CD4-positive, CD25-positive, alpha-beta regulatory T cell (primary cell): ENCODE data around the gene EIF4EBP3. TPM values are rescaled to one million over a fixed set of nuclear protein-coding genes. Genes with fewer than 3 reads are reported as not detected.

Experiments used
- ATAC-seq, 2 donors: fragments of 150-1000 bp; cut with Tn5 transposase; one replicate each; pipeline ENCODE4 v1.10.0; 2021; ENCODE audit warnings: low read depth in 2 of 2, moderate number of reproducible peaks in 2 of 2, moderate library complexity in 1 of 2
- DNase-seq, 3 donors: peaks; one replicate each; pipeline versions ENCODE4 v3.0.0 to v3.0.0-alpha.2; 2012 to 2022; ENCODE audit warnings: mixed read lengths in 1 of 3
- H3K27ac ChIP-seq: one replicate; pipeline ENCODE4 v1.7.0; 2013; ENCODE audit warnings: mild to moderate bottlenecking, low read length; ENCODE audit not compliant: insufficient read depth, poor library complexity, severe bottlenecking
- H3K27me3 ChIP-seq: one replicate; pipeline ENCODE4 v1.7.0; 2013; ENCODE audit warnings: low read length; ENCODE audit not compliant: control insufficient read depth, insufficient read depth
- H3K36me3 ChIP-seq: one replicate; pipeline ENCODE4 v1.7.0; 2013; ENCODE audit warnings: mild to moderate bottlenecking, low read length, moderate library complexity; ENCODE audit not compliant: control insufficient read depth, insufficient read depth
- H3K4me1 ChIP-seq: 2 replicates; pipeline ENCODE4 v1.7.0; 2013; ENCODE audit warnings: mild to moderate bottlenecking, low read length; ENCODE audit not compliant: insufficient read depth, control insufficient read depth, poor library complexity, severe bottlenecking
- H3K4me3 ChIP-seq: one replicate; pipeline ENCODE4 v1.7.0; 2013; ENCODE audit warnings: low read depth, mild to moderate bottlenecking, low read length, moderate library complexity
- H3K9me3 ChIP-seq, 2 experiments: 1 replicate in 1 of 2; 2 replicates in 1 of 2; pipeline ENCODE4 v1.7.0; 2013; ENCODE audit warnings: low read length in 2 of 2, mild to moderate bottlenecking in 1 of 2, moderate library complexity in 1 of 2; ENCODE audit not compliant: control insufficient read depth in 2 of 2
- H3K27ac Mint-ChIP-seq, 3 donors: one replicate each; pipeline ENCODE4 v1.8.0; 2020 to 2022; ENCODE audit warnings: mild to moderate bottlenecking in 3 of 3, mixed read lengths in 3 of 3, moderate library complexity in 2 of 3
- H3K27me3 Mint-ChIP-seq: one replicate; pipeline ENCODE4 v1.8.0; 2022; ENCODE audit warnings: mild to moderate bottlenecking, mixed read lengths
- H3K36me3 Mint-ChIP-seq: one replicate; pipeline ENCODE4 v1.8.0; 2020; ENCODE audit warnings: mixed read lengths
- H3K4me1 Mint-ChIP-seq, 4 donors: one replicate each; pipeline ENCODE4 v1.8.0; 2020 to 2022; ENCODE audit warnings: mixed read lengths in 4 of 4, mild to moderate bottlenecking in 1 of 4
- H3K4me3 Mint-ChIP-seq, 4 donors: one replicate each; pipeline ENCODE4 v1.8.0; 2020 to 2022; ENCODE audit warnings: mild to moderate bottlenecking in 4 of 4, mixed read lengths in 4 of 4, moderate library complexity in 3 of 4
- H3K9me3 Mint-ChIP-seq, 7 donors: one replicate each; pipeline ENCODE4 v1.8.0; 2020 to 2022; ENCODE audit warnings: mixed read lengths in 7 of 7, mild to moderate bottlenecking in 3 of 7, moderate library complexity in 2 of 7
- polyA plus RNA-seq, 4 donors: library from polyadenylated mRNA; unstranded; fragments of 300-500 nt; fragmentation: Illumina TruSeq; gene quantifications; one replicate each; pipeline ENCODE4 v1.2.3, GENCODE V29; 2021
- total RNA-seq: library from RNA; stranded (reverse); gene quantifications from one replicate; pipeline ENCODE4 v1.2.3, GENCODE V29; 2022

Gene EIF4EBP3
- total and polyA plus RNA-seq, 5 donors from 2014 or later: 11.8 to 44.7 (median 38.5) TPM

DNA sequence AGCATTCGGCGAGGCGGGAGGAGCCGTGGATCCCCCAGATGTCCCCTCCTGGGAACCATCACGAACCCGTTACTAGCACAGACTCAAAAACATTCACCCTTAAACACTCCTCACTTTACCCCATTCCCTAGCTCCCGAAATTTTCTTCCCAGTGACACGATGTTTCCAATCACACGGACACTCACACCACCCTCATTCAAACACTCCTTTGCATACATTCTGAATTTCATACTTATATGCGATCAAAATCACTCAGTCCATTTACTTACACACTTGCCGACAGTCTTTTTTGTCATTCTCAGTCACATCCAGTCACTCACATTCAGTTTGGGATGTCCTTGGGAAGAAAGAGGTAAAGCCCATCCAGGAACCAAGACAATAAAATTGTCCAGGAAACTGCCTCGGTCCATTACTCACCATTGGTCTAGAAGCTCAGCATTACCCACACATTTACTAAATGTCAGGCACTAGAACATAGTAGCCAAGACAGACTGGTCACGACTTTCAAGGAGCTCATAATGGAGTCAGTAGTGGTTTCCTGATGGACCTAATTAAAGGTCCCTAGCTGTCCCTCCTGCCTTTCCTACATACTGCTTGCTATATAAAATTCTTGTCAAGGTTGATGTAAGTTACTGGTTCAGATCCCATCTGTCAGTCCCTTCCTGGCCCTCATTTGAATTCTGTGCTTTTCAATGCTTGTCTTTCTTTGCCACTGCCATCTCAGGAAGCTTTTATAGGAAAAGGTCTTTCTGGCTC, 17.7 kb downstream of the EIF4EBP3 start:
- H3K27me3 Mint-ChIP-seq: no peaks in the 10 kb centered on the region
- DNase-seq (no peak), ATAC-seq (no peak)
- Histone ChIP-seq H3K9me3 (no peaks in the 10 kb centered on the region), H3K4me3 (peak overlapping the region; percentile 95), H3K27ac (peak overlapping the region; percentile 93), H3K4me1 (peaks cover 38% of the 10 kb centered on the region), H3K36me3 (peaks cover 34% of the 10 kb centered on the region), H3K27me3 (no peaks in the 10 kb centered on the region)
- H3K9me3 Mint-ChIP-seq: no peaks in the 10 kb centered on the region
- H3K36me3 Mint-ChIP-seq: peaks cover 25% of the 10 kb centered on the region
- peak overlapping the region; percentile 86 to 99 (median 94) for H3K4me3 Mint-ChIP-seq
- peaks cover 0 to 79% (median 48%) of the 10 kb centered on the region in 4 donors for H3K4me1 Mint-ChIP-seq
- peak overlapping the region; percentile 94 to 99 (median 98) for H3K27ac Mint-ChIP-seq

DNA sequence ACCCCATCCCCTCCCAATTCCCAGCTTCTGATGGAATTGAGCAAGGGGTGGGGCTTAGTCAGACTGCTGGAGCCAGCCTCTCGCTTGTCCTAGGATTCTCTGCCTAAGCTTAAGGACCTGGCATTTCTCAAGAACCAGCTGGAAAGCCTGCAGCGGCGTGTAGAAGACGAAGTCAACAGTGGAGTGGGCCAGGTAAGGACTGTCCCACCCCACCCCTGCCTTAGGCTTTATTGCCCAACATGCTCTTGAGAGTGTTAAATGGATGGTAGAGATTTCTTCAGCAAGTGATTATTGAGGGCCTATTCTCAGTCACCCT, 18.3 kb downstream of the EIF4EBP3 start:
- Mint-ChIP-seq H3K36me3 (peaks cover 29% of the 10 kb centered on the region), H3K4me1 (peaks cover 0 to 81% (median 50%) of the 10 kb centered on the region in 4 donors), H3K27me3 (no peaks in the 10 kb centered on the region), H3K4me3 (peak overlapping the region; percentile 86 to 99 (median 94)), H3K27ac (peak overlapping the region; percentile 94 to 99 (median 98)), H3K9me3 (no peaks in the 10 kb centered on the region)
- peak overlapping the region; percentile 95 for H3K4me3 ChIP-seq
- DNase-seq (no peak), ATAC-seq (no peak)
- peak overlapping the region; percentile 93 for H3K27ac ChIP-seq
- no peaks in the 10 kb centered on the region for H3K9me3 ChIP-seq
- peaks cover 31% of the 10 kb centered on the region for H3K36me3 ChIP-seq
- H3K27me3 ChIP-seq: no peaks in the 10 kb centered on the region
- H3K4me1 ChIP-seq: peaks cover 38% of the 10 kb centered on the region

DNA sequence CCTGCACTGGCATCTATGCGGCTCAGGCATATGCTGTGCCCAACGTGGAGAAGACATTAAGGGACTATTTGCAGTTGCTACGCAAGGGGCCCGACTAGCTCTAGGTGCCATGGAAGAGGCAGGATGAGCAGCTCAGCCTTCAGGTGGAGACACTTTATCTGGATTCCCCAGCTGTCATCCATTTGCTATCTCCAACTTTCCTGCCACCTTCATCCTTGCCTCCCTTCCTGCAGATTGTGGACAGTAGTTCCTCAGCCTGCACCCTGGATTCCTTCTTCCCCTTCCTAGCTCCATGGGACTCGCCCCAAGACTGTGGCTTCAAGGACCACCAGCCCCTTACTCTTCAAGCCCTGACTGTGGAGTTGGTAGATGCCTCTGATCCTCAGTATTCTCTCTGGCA, 19.2 kb downstream of the EIF4EBP3 start:
- no peak for ATAC-seq
- Mint-ChIP-seq H3K27me3 (no peaks in the 10 kb centered on the region), H3K9me3 (peaks cover 0 to 3% (median 0%) of the 10 kb centered on the region in 7 donors), H3K27ac (peak overlapping the region in 1 of 3 donors; percentile 76), H3K4me1 (peaks cover 0 to 78% (median 50%) of the 10 kb centered on the region in 4 donors), H3K36me3 (peaks cover 35% of the 10 kb centered on the region), H3K4me3 (peak overlapping the region in 3 of 4 donors; percentile 24 to 86 (median 67))
- Histone ChIP-seq H3K36me3 (peaks cover 26% of the 10 kb centered on the region), H3K4me3 (no peak overlapping the region), H3K27me3 (no peaks in the 10 kb centered on the region), H3K4me1 (peaks cover 38% of the 10 kb centered on the region), H3K27ac (no peak overlapping the region), H3K9me3 (no peaks in the 10 kb centered on the region)
- DNase-seq: no peak

DNA sequence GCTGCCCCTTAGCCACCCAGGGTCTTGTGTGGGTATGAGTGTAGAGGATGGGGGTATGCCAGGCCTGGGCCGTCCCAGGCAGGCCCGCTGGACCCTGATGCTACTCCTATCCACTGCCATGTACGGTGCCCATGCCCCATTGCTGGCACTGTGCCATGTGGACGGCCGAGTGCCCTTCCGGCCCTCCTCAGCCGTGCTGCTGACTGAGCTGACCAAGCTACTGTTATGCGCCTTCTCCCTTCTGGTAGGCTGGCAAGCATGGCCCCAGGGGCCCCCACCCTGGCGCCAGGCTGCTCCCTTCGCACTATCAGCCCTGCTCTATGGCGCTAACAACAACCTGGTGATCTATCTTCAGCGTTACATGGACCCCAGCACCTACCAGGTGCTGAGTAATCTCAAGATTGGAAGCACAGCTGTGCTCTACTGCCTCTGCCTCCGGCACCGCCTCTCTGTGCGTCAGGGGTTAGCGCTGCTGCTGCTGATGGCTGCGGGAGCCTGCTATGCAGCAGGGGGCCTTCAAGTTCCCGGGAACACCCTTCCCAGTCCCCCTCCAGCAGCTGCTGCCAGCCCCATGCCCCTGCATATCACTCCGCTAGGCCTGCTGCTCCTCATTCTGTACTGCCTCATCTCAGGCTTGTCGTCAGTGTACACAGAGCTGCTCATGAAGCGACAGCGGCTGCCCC, 19.8 kb downstream of the EIF4EBP3 start:
- Histone ChIP-seq H3K9me3 (no peaks in the 10 kb centered on the region), H3K27me3 (no peaks in the 10 kb centered on the region), H3K4me1 (peaks cover 38% of the 10 kb centered on the region), H3K27ac (no peak overlapping the region), H3K4me3 (no peak overlapping the region), H3K36me3 (peaks cover 26% of the 10 kb centered on the region)
- no peaks in the 10 kb centered on the region for H3K27me3 Mint-ChIP-seq
- peak overlapping the region; percentile 26 to 86 (median 62) for H3K4me3 Mint-ChIP-seq
- H3K9me3 Mint-ChIP-seq: peaks cover 0 to 3% (median 0%) of the 10 kb centered on the region in 7 donors
- peak overlapping the region in 2 of 3 donors; percentile 76 to 88 for H3K27ac Mint-ChIP-seq
- peaks cover 35% of the 10 kb centered on the region for H3K36me3 Mint-ChIP-seq
- H3K4me1 Mint-ChIP-seq: peaks cover 0 to 78% (median 49%) of the 10 kb centered on the region in 4 donors
- DNase-seq (no peak), ATAC-seq (no peak)

DNA sequence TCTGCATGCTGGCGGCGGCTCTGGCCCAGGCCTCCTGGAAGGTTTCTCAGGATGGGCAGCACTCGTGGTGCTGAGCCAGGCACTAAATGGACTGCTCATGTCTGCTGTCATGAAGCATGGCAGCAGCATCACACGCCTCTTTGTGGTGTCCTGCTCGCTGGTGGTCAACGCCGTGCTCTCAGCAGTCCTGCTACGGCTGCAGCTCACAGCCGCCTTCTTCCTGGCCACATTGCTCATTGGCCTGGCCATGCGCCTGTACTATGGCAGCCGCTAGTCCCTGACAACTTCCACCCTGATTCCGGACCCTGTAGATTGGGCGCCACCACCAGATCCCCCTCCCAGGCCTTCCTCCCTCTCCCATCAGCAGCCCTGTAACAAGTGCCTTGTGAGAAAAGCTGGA, 20.4 kb downstream of the EIF4EBP3 start:
- Mint-ChIP-seq H3K4me3 (peak overlapping the region; percentile 7 to 86 (median 42)), H3K27ac (peak overlapping the region; percentile 82 to 98 (median 98)), H3K4me1 (peaks cover 0 to 72% (median 45%) of the 10 kb centered on the region in 4 donors), H3K27me3 (no peaks in the 10 kb centered on the region), H3K9me3 (peaks cover 0 to 3% (median 0%) of the 10 kb centered on the region in 7 donors), H3K36me3 (peaks cover 35% of the 10 kb centered on the region)
- ATAC-seq (no peak), DNase-seq (no peak)
- peak overlapping the region; percentile 83 for H3K27ac ChIP-seq
- no peaks in the 10 kb centered on the region for H3K27me3 ChIP-seq
- no peaks in the 10 kb centered on the region for H3K9me3 ChIP-seq
- H3K36me3 ChIP-seq: peaks cover 26% of the 10 kb centered on the region
- peaks cover 38% of the 10 kb centered on the region for H3K4me1 ChIP-seq
- no peak overlapping the region for H3K4me3 ChIP-seq

DNA sequence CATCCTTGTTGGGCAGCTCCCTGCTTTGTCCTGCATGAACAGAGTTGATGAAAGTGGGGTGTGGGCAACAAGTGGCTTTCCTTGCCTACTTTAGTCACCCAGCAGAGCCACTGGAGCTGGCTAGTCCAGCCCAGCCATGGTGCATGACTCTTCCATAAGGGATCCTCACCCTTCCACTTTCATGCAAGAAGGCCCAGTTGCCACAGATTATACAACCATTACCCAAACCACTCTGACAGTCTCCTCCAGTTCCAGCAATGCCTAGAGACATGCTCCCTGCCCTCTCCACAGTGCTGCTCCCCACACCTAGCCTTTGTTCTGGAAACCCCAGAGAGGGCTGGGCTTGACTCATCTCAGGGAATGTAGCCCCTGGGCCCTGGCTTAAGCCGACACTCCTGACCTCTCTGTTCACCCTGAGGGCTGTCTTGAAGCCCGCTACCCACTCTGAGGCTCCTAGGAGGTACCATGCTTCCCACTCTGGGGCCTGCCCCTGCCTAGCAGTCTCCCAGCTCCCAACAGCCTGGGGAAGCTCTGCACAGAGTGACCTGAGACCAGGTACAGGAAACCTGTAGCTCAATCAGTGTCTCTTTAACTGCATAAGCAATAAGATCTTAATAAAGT, 21.1 kb downstream of the EIF4EBP3 start:
- Mint-ChIP-seq H3K27me3 (no peaks in the 10 kb centered on the region), H3K4me1 (peaks cover 0 to 65% (median 42%) of the 10 kb centered on the region in 4 donors), H3K4me3 (peak overlapping the region; percentile 7 to 88 (median 66)), H3K9me3 (peaks cover 0 to 3% (median 0%) of the 10 kb centered on the region in 7 donors), H3K36me3 (peaks cover 35% of the 10 kb centered on the region), H3K27ac (peak overlapping the region; percentile 98 to 99 (median 98))
- peaks cover 32% of the 10 kb centered on the region for H3K4me1 ChIP-seq
- ATAC-seq: no peak
- H3K4me3 ChIP-seq: peak overlapping the region; percentile 54
- H3K9me3 ChIP-seq: no peaks in the 10 kb centered on the region
- peaks cover 26% of the 10 kb centered on the region for H3K36me3 ChIP-seq
- peak overlapping the region; percentile 83 for H3K27ac ChIP-seq
- no peaks in the 10 kb centered on the region for H3K27me3 ChIP-seq
- no peak for DNase-seq

DNA sequence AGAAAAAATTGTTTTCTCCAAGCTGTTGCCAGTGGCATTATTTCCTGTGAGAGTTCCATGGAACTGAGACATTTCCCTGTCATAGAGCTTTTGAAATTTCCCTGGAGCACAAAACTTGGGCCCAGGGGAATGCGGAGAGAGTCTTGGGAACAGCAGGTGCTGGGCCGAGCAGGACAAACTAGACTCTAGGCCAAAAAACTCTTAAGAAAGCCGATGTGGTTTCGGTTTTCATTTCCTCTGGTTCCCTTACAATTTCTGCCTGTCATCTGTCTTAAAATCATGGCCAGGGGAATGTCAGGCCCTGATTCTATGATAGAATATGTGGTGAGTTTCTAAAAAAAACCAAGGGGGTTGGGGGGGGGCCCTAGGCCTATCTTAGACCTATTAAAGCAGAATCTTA, 21.7 kb downstream of the EIF4EBP3 start:
- DNase-seq (peak in 2 of 3 donors; percentile 26 to 74), ATAC-seq (no peak)
- peak overlapping the region; percentile 54 for H3K4me3 ChIP-seq
- peak overlapping the region; percentile 83 for H3K27ac ChIP-seq
- Mint-ChIP-seq H3K9me3 (peaks cover 0 to 3% (median 0%) of the 10 kb centered on the region in 7 donors), H3K27ac (peak overlapping the region; percentile 98 to 99 (median 98)), H3K27me3 (no peaks in the 10 kb centered on the region), H3K4me1 (peaks cover 0 to 60% (median 42%) of the 10 kb centered on the region in 4 donors), H3K36me3 (peaks cover 39% of the 10 kb centered on the region), H3K4me3 (peak overlapping the region; percentile 53 to 88 (median 82))
- peaks cover 26% of the 10 kb centered on the region for H3K36me3 ChIP-seq
- no peaks in the 10 kb centered on the region for H3K9me3 ChIP-seq
- H3K4me1 ChIP-seq: peaks cover 29% of the 10 kb centered on the region
- H3K27me3 ChIP-seq: no peaks in the 10 kb centered on the region
